ENCODE measurements around the gene FOXE1.

GRCh38 chr9:97904725-97905124 lies 51.7 kb downstream of the FOXE1 start:
- TF ChIP-seq, protein P1, sequence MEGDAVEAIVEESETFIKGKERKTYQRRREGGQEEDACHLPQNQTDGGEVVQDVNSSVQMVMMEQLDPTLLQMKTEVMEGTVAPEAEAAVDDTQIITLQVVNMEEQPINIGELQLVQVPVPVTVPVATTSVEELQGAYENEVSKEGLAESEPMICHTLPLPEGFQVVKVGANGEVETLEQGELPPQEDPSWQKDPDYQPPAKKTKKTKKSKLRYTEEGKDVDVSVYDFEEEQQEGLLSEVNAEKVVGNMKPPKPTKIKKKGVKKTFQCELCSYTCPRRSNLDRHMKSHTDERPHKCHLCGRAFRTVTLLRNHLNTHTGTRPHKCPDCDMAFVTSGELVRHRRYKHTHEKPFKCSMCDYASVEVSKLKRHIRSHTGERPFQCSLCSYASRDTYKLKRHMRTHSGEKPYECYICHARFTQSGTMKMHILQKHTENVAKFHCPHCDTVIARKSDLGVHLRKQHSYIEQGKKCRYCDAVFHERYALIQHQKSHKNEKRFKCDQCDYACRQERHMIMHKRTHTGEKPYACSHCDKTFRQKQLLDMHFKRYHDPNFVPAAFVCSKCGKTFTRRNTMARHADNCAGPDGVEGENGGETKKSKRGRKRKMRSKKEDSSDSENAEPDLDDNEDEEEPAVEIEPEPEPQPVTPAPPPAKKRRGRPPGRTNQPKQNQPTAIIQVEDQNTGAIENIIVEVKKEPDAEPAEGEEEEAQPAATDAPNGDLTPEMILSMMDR (IDR thresholded peaks at IDR 0.05) = no peak
- TF ChIP-seq POLR2A (IDR thresholded peaks at IDR 0.05) = no peak
